Activated naive CD8-positive, alpha-beta T cell treated with anti-CD3 and anti-CD28 coated beads, Interleukin-2, amount 10 ng/mL, durations not matched to agents 7 days and 5 days (primary cell): ENCODE results near the gene ITPR2. TPM values are rescaled to one million over a fixed set of nuclear protein-coding genes. Genes with fewer than 3 reads are reported as not detected.
A peak's percentile ranks its signal among the peaks of the same experiment; 100 is the strongest.
"Not testable (repeated sequence)": the region's sequence is repeated elsewhere in the genome, so short reads cannot be mapped to it uniquely, and the experiment has no call there.

Experiments used
- ATAC-seq: fragments of 150-1000 bp; cut with Tn5 transposase; one replicate; pipeline ENCODE4 v1.10.0; 2021; ENCODE audit warnings: low read depth, moderate library complexity
- POLR2A ChIA-PET: fragments of 350-600 bp; sonication (Branson Sonifier 250); formaldehyde crosslinking; loops from one replicate; lab custom pipeline; 2021; ENCODE audit warnings: antibody characterized with exemption; lab: Charles Lee
- DNase-seq: peaks from one replicate; pipeline ENCODE4 v3.0.0; 2021
- H3K27ac Mint-ChIP-seq: one replicate; pipeline ENCODE4 v1.8.0; 2022; ENCODE audit warnings: mild to moderate bottlenecking, mixed read lengths
- H3K27me3 Mint-ChIP-seq: one replicate; pipeline ENCODE4 v1.8.0; 2022; ENCODE audit warnings: mild to moderate bottlenecking, moderate library complexity, mixed read lengths
- H3K36me3 Mint-ChIP-seq: one replicate; pipeline ENCODE4 v1.8.0; 2021; ENCODE audit warnings: mild to moderate bottlenecking, mixed read lengths
- H3K4me1 Mint-ChIP-seq: one replicate; pipeline ENCODE4 v1.8.0; 2021; ENCODE audit warnings: mixed read lengths
- H3K4me3 Mint-ChIP-seq: one replicate; pipeline ENCODE4 v1.8.0; 2022; ENCODE audit warnings: mild to moderate bottlenecking, moderate library complexity, mixed read lengths
- H3K9me3 Mint-ChIP-seq: one replicate; pipeline ENCODE4 v1.8.0; 2021; ENCODE audit warnings: mixed read lengths
- total RNA-seq, 2 experiments: library from RNA; stranded (reverse); gene quantifications; one replicate each; pipeline ENCODE4 v1.2.3, GENCODE V29; 2021

The ITPR2 gene
- total RNA-seq, 2 experiments from 2014 or later, result 43.3 to 43.5 TPM

DNA sequence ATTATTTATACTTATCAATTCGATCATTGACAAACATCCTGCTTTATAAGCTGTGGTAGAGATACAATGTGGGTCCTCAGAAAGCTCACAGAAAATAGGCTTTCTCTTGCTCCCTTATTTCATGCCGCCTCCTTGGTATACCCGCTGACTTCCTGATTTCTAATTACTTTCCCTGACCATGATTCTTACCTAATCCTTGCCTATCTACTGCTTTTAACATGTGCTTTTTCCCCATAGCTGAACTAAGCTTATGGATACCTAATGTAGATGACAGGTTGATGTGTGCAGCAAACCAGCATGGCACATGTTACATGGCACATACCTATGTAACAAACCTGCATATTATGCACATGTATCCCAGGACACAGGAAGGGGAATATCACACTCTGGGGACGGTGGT is 65.1 kb downstream of the ITPR2 start:
- ATAC-seq (no peak), DNase-seq (no peak)
- H3K27me3 Mint-ChIP-seq, result no peaks in the 10 kb centered on the region
- peaks cover 9% of the 10 kb centered on the region for H3K9me3 Mint-ChIP-seq
- peaks cover 34% of the 10 kb centered on the region for H3K36me3 Mint-ChIP-seq
- no peak overlapping the region for H3K4me3 Mint-ChIP-seq
- POLR2A ChIA-PET, result no interaction called here
- no peak overlapping the region for H3K27ac Mint-ChIP-seq
- peaks cover 11% of the 10 kb centered on the region for H3K4me1 Mint-ChIP-seq

GRCh38 chr12:26767116-26767515 is 65.9 kb downstream of the ITPR2 start:
- Mint-ChIP-seq H3K4me1 (peaks cover 11% of the 10 kb centered on the region), H3K36me3 (peaks cover 35% of the 10 kb centered on the region), H3K27me3 (no peaks in the 10 kb centered on the region), H3K9me3 (peaks cover 11% of the 10 kb centered on the region), H3K4me3 (no peak overlapping the region), H3K27ac (no peak overlapping the region)
- POLR2A ChIA-PET, result no interaction called here
- DNase-seq (no peak), ATAC-seq (no peak)

DNA sequence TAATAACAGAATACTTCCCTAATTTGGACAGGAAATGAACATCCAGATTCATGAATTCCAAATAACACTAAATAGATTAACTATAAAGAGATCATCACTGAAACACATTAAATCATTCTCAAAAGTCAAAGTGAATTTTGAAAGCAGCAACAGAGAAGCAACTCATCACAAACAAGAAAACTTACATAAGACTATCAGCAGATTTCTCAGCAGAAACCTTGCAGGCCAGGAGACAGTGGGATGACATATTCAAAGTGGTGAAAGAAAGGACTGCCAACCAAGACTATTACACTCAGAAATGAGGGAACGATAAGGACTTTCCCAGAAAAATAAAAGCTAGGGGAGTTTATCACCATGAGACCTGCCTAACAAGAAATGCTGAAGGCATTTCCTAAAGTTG is 70.8 kb downstream of the ITPR2 start:
- no peak overlapping the region for H3K4me3 Mint-ChIP-seq
- peaks cover 39% of the 10 kb centered on the region for H3K36me3 Mint-ChIP-seq
- H3K27me3 Mint-ChIP-seq, result no peaks in the 10 kb centered on the region
- peaks cover 37% of the 10 kb centered on the region for H3K9me3 Mint-ChIP-seq
- POLR2A ChIA-PET, result no interaction called here
- H3K4me1 Mint-ChIP-seq, result no peaks in the 10 kb centered on the region
- ATAC-seq, result no peak
- H3K27ac Mint-ChIP-seq, result no peak overlapping the region
- no peak for DNase-seq

- Mint-ChIP-seq H3K27ac (no peak overlapping the region), H3K4me3 (no peak overlapping the region), H3K27me3 (no peaks in the 10 kb centered on the region), H3K4me1 (no peaks in the 10 kb centered on the region), H3K36me3 (peaks cover 36% of the 10 kb centered on the region), H3K9me3 (peaks cover 37% of the 10 kb centered on the region)
- no peak for ATAC-seq
- POLR2A ChIA-PET, result no interaction called here
- no peak for DNase-seq
Measured at GRCh38 chr12:26761775-26762174, 71.2 kb downstream of the ITPR2 start.

- ATAC-seq (no peak), DNase-seq (no peak)
- POLR2A ChIA-PET, result no interaction called here
- no peak overlapping the region for H3K27ac Mint-ChIP-seq
- no peaks in the 10 kb centered on the region for H3K4me1 Mint-ChIP-seq
- no peaks in the 10 kb centered on the region for H3K27me3 Mint-ChIP-seq
- H3K9me3 Mint-ChIP-seq, result peaks cover 44% of the 10 kb centered on the region
- H3K36me3 Mint-ChIP-seq, result peaks cover 40% of the 10 kb centered on the region
- no peak overlapping the region for H3K4me3 Mint-ChIP-seq
Measured at GRCh38 chr12:26760657-26761293, 72.2 kb downstream of the ITPR2 start.

DNA sequence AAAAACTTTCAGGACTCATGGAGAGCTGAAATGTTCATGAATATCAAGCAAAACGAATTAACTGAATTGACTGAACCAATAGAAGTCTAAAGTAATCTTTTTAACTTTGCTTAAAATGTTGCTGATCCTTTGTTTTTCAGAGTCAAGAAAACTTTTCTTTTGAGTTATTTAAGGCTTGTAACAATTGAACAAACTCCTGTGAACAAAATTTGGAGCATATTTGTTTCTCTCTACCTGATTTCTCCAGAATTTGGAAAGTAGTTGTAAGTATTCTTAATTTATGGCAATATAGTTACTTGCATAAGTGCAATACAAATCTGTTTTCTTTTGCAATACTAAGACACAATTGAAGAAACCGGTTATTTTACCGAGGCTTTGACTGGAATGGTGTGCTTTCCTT is 77.6 kb downstream of the ITPR2 start:
- H3K4me1 Mint-ChIP-seq, H3K27ac Mint-ChIP-seq, ATAC-seq, POLR2A ChIA-PET, DNase-seq, H3K4me3 Mint-ChIP-seq, H3K27me3 Mint-ChIP-seq: not testable (repeated sequence)
- peaks cover 29% of the 10 kb centered on the region for H3K9me3 Mint-ChIP-seq
- H3K36me3 Mint-ChIP-seq, result peaks cover 34% of the 10 kb centered on the region

DNA sequence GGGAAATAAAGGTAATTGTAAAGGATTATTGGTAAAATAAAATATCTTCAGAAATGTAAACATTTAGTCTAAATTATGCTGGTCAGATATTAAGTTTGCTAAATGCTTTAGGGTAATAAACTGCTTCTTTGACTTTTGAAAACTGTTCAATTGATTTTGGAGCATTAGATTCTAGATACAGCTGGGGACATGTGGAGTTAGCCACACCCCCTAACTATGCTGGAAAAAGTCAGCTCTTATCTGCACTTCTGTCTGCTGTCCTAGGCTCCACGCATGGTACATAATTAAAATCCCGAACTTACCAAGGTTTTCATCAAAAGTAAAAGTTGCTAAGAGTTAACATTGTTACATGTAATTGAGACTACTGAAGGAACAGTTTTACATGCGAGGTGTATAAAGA is 78.8 kb downstream of the ITPR2 start:
- no peaks in the 10 kb centered on the region for H3K27me3 Mint-ChIP-seq
- H3K36me3 Mint-ChIP-seq, result peaks cover 30% of the 10 kb centered on the region
- ATAC-seq (no peak), DNase-seq (no peak)
- peaks cover 18% of the 10 kb centered on the region for H3K4me1 Mint-ChIP-seq
- no peak overlapping the region for H3K27ac Mint-ChIP-seq
- no peak overlapping the region for H3K4me3 Mint-ChIP-seq
- POLR2A ChIA-PET, result no interaction called here
- peaks cover 26% of the 10 kb centered on the region for H3K9me3 Mint-ChIP-seq

- Mint-ChIP-seq H3K9me3 (peaks cover 10% of the 10 kb centered on the region), H3K27ac (no peak overlapping the region), H3K27me3 (no peaks in the 10 kb centered on the region), H3K4me3 (no peak overlapping the region), H3K4me1 (peaks cover 40% of the 10 kb centered on the region), H3K36me3 (peaks cover 31% of the 10 kb centered on the region)
- no peak for ATAC-seq
- POLR2A ChIA-PET, result no interaction called here
- no peak for DNase-seq
Measured at GRCh38 chr12:26751179-26751578, 81.8 kb downstream of the ITPR2 start.

DNA sequence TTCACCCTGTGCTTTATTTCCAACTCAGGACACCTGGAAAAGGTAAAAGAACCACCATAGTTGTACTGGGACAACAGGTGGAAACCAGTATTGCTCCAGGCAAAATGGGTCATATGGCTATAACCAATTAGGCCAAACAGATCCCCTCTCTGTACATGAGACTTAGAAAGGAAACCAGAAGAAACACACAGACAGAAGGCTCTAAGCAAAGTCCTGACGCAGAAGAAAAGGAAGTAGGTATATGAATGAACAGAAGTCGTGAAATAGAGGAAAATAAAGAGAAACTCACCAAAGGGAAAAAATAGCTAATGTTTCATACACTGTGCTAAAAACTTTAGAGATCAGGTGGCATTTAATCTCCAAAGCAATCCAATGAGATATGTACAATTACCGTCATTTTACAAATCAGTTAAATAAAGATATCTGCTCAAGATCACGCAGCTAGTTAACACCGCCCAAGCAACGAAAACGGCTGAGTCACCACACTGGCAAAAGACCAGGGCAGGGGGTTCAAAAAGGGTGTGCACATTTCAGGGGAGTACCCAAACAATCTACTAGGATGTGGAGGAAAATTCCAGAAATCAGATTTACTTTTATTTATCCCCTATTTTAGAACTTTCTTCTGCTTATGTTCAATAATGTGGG is 82.3 kb downstream of the ITPR2 start:
- Mint-ChIP-seq H3K4me1 (peaks cover 42% of the 10 kb centered on the region), H3K27ac (peak overlapping the region; percentile 19), H3K9me3 (peaks cover 9% of the 10 kb centered on the region), H3K4me3 (peak overlapping the region; percentile 9), H3K27me3 (no peaks in the 10 kb centered on the region), H3K36me3 (peaks cover 27% of the 10 kb centered on the region)
- DNase-seq (no peak), ATAC-seq (no peak)
- POLR2A ChIA-PET, result no interaction called here

DNA sequence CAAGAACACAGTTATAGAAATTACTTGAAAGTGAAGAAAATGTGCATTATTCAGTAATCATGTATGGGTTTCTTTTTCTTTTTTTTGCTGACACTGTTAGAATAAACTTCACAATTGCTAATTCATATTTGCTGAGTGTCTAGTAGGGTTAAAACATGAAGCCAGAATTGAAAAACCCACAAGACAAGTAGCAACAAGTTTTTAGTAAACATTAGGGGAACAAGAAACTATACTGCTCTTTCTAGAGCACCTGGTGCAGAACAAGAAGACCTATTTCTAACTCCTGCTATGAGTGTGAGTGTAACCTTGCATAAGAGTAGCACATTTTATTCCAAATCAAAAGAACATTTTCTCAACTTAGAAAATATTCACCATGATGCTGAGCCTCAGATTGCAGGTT is 83.2 kb downstream of the ITPR2 start:
- DNase-seq (no peak), ATAC-seq (no peak)
- Mint-ChIP-seq H3K27ac (peak overlapping the region; percentile 22), H3K9me3 (peaks cover 9% of the 10 kb centered on the region), H3K27me3 (no peaks in the 10 kb centered on the region), H3K36me3 (peaks cover 24% of the 10 kb centered on the region), H3K4me3 (peak overlapping the region; percentile 33), H3K4me1 (peaks cover 42% of the 10 kb centered on the region)
- POLR2A ChIA-PET, result no interaction called here

DNA sequence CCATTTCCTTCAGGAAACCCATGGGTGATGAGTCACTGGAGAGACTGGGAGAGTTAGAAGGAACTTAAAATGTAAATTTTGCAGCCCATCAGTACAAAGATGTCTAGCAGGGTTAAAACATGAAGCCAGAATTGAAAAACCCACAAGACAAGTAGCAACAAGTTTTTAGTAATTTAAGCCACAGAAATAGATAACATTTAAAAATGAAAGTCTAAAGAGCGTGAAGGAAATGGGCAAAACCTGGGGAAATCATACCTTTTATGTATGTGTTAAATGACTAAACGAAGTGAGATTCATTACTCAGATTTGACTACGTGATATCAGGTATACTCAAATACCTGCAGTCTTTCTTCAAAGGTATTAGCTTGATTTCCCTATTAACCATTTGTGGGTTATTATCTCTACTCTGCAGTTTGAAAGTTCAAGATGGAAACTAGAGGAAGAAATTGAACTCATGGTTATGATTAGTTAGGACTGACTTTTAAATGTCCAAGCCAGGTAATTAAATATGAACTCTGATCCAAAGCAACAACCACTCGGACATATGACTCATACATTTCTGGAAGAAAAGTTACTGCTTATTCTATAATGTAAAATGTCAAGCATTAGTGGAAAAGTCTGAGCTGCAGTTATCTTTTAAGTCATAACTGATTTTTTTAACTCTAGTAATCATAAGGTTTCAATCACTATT is 84.1 kb downstream of the ITPR2 start:
- peak; percentile 40 for ATAC-seq
- H3K27me3 Mint-ChIP-seq, result no peaks in the 10 kb centered on the region
- H3K36me3 Mint-ChIP-seq, result peaks cover 21% of the 10 kb centered on the region
- H3K4me3 Mint-ChIP-seq, result peak overlapping the region; percentile 64
- no peak for DNase-seq
- peak overlapping the region; percentile 84 for H3K27ac Mint-ChIP-seq
- H3K9me3 Mint-ChIP-seq, result peaks cover 6% of the 10 kb centered on the region
- POLR2A ChIA-PET, result no interaction called here
- peaks cover 42% of the 10 kb centered on the region for H3K4me1 Mint-ChIP-seq

GRCh38 chr12:26748412-26748740 is 84.6 kb downstream of the ITPR2 start:
- POLR2A ChIA-PET, result no interaction called here
- H3K4me3 Mint-ChIP-seq, result peak overlapping the region; percentile 64
- peak overlapping the region; percentile 84 for H3K27ac Mint-ChIP-seq
- no peak for DNase-seq
- H3K9me3 Mint-ChIP-seq, result peaks cover 5% of the 10 kb centered on the region
- H3K27me3 Mint-ChIP-seq, result no peaks in the 10 kb centered on the region
- ATAC-seq, result peak; percentile 7
- H3K4me1 Mint-ChIP-seq, result peaks cover 42% of the 10 kb centered on the region
- H3K36me3 Mint-ChIP-seq, result peaks cover 21% of the 10 kb centered on the region

- H3K27ac Mint-ChIP-seq, result no peak overlapping the region
- peaks cover 18% of the 10 kb centered on the region for H3K36me3 Mint-ChIP-seq
- ATAC-seq (no peak), DNase-seq (no peak)
- H3K4me3 Mint-ChIP-seq, result no peak overlapping the region
- H3K9me3 Mint-ChIP-seq, result peaks cover 1% of the 10 kb centered on the region
- POLR2A ChIA-PET, result interaction anchor here (1.1 kb wide), 1 partner anchor 15 kb away, joined by 3 read pairs; no protein-coding TSS in a partner anchor
- H3K27me3 Mint-ChIP-seq, result no peaks in the 10 kb centered on the region
- peaks cover 46% of the 10 kb centered on the region for H3K4me1 Mint-ChIP-seq
Measured at GRCh38 chr12:26746121-26746714, 86.8 kb downstream of the ITPR2 start.
